Panc1 (cell line): ENCODE data around the gene TMEM62. TPM values are rescaled to one million over a fixed set of nuclear protein-coding genes. Genes with fewer than 3 reads are reported as not detected.

ENCODE experiments used
- ATAC-seq: fragments of 200-7000 bp; cut with Tn5 transposase; 2 replicates; pipeline ENCODE4 v1.9.1; 2020; ENCODE audit warnings: mild to moderate bottlenecking, moderate library complexity
- BruUV-seq: library from RNA; stranded (reverse); fragments of 400-500 nt; replicated peaks from 2 replicates; lab custom pipeline; 2021; lab: Mats Ljungman, UMichigan
- CTCF ChIA-PET: fragments of 300-600 bp; sonication (Branson Sonifier 250); formaldehyde crosslinking; loops from one replicate; lab custom pipeline; 2022; ENCODE audit warnings: antibody characterized with exemption; lab: Charles Lee
- POLR2A ChIA-PET: fragments of 300-600 bp; sonication (Branson Sonifier 250); formaldehyde crosslinking; loops from one replicate; lab custom pipeline; 2022; ENCODE audit warnings: antibody characterized with exemption; lab: Charles Lee
- DNase-seq: peaks from one replicate; pipeline ENCODE4 v3.0.0-alpha.2; 2010; ENCODE audit warnings: low read depth, low spot score
- H3K27ac ChIP-seq: 2 replicates; pipeline ENCODE4 v1.5.1; 2011; ENCODE audit warnings: mild to moderate bottlenecking, low read length, inconsistent platforms
- H3K27me3 ChIP-seq: fragments of 200-500 bp; sonication (Bioruptor generic); 2 replicates; pipeline ENCODE4 v1.6.0; 2014; ENCODE audit warnings: low read length, inconsistent platforms; ENCODE audit not compliant: control insufficient read depth, insufficient read depth
- H3K36me3 ChIP-seq: fragments of 200-500 bp; sonication (Bioruptor generic); 2 replicates; pipeline ENCODE4 v1.5.1; 2014; ENCODE audit warnings: inconsistent platforms, mild to moderate bottlenecking, low read length, moderate library complexity; ENCODE audit not compliant: control insufficient read depth, insufficient read depth
- H3K4me1 ChIP-seq: 2 replicates; pipeline ENCODE4 v1.5.1; 2011; ENCODE audit warnings: inconsistent platforms, mild to moderate bottlenecking, low read length, moderate library complexity; ENCODE audit not compliant: control insufficient read depth, insufficient read depth
- H3K4me3 ChIP-seq, 2 experiments: 2 replicates each; pipeline ENCODE4 v1.5.1; 2011 to 2012; ENCODE audit warnings: low read depth in 2 of 2, low read length in 2 of 2, mild to moderate bottlenecking in 2 of 2, inconsistent platforms in 1 of 2, moderate library complexity in 1 of 2
- H3K9me3 ChIP-seq: fragments of 200-500 bp; sonication (Bioruptor generic); 2 replicates; pipeline ENCODE4 v1.5.1; 2014; ENCODE audit warnings: low read depth, mild to moderate bottlenecking, inconsistent platforms, low read length, moderate library complexity; ENCODE audit not compliant: control insufficient read depth, insufficient read depth
- CTCF ChIP-seq: fragments of 450-650 bp; IDR thresholded peaks from 2 replicates; pipeline ENCODE4 v1.5.1; 2017; ENCODE audit warnings: mild to moderate bottlenecking
- POLR2AphosphoS5 ChIP-seq: IDR thresholded peaks from 2 replicates; pipeline ENCODE4 v1.6.1; 2012; ENCODE audit warnings: mild to moderate bottlenecking, low read depth, low read length, moderate library complexity
- SIN3A ChIP-seq: IDR thresholded peaks from 2 replicates; pipeline ENCODE4 v1.6.1; 2012; ENCODE audit warnings: low read depth, mild to moderate bottlenecking, low read length, moderate library complexity, borderline replicate concordance; ENCODE audit not compliant: insufficient read depth
- TCF7L2 ChIP-seq: IDR thresholded peaks from 2 replicates; pipeline ENCODE4 v1.6.1; 2011; ENCODE audit warnings: mild to moderate bottlenecking, low read depth, low read length, inconsistent platforms
- in situ Hi-C: cut with HindIII; loops from 2 replicates; pipeline ENCODE4 v1.10.0; 2016; ENCODE audit warnings: low sequenced_read_pairs, low pct_unique_long_range_greater_than_20kb
- intact Hi-C: fragments of 100-400 bp; cut with micrococcal nuclease; formaldehyde crosslinking; loops from one replicate; pipeline ENCODE4 v1.10.0; 2022; ENCODE audit not compliant: unreplicated experiment
- total RNA-seq: library from RNA; stranded (reverse); gene quantifications from one replicate; pipeline ENCODE4 v1.2.1, GENCODE V29; 2021; ENCODE audit not compliant: unreplicated experiment
- TF ChIP-seq, protein P1 (sequence below), 2 experiments: IDR thresholded peaks; 2 replicates each; pipeline ENCODE4 v1.6.1; 2011 to 2012; ENCODE audit warnings: low read depth in 2 of 2, control low read depth in 1 of 2, low read length in 1 of 2, mild to moderate bottlenecking in 1 of 2, moderate library complexity in 1 of 2; ENCODE audit not compliant: insufficient read depth in 1 of 2

Gene TMEM62
- total RNA-seq, 1 experiment from 2014 or later = 20.4 TPM

GRCh38 chr15:43118829-43119228 is 14.6 kb upstream of the TMEM62 start:
- Histone ChIP-seq H3K4me1 (no peaks in the 10 kb centered on the region), H3K4me3 (no peak overlapping the region), H3K9me3 (no peaks in the 10 kb centered on the region), H3K27me3 (no peaks in the 10 kb centered on the region; the same call in 1 of the 2 replicates), H3K36me3 (no peaks in the 10 kb centered on the region), H3K27ac (no peak overlapping the region)
- no TSS peak for BruUV-seq
- ChIA-PET CTCF (no interaction called here), POLR2A (no interaction called here)
- no peak for TF ChIP-seq SIN3A
- TF ChIP-seq CTCF = no peak
- TF ChIP-seq, protein P1, sequence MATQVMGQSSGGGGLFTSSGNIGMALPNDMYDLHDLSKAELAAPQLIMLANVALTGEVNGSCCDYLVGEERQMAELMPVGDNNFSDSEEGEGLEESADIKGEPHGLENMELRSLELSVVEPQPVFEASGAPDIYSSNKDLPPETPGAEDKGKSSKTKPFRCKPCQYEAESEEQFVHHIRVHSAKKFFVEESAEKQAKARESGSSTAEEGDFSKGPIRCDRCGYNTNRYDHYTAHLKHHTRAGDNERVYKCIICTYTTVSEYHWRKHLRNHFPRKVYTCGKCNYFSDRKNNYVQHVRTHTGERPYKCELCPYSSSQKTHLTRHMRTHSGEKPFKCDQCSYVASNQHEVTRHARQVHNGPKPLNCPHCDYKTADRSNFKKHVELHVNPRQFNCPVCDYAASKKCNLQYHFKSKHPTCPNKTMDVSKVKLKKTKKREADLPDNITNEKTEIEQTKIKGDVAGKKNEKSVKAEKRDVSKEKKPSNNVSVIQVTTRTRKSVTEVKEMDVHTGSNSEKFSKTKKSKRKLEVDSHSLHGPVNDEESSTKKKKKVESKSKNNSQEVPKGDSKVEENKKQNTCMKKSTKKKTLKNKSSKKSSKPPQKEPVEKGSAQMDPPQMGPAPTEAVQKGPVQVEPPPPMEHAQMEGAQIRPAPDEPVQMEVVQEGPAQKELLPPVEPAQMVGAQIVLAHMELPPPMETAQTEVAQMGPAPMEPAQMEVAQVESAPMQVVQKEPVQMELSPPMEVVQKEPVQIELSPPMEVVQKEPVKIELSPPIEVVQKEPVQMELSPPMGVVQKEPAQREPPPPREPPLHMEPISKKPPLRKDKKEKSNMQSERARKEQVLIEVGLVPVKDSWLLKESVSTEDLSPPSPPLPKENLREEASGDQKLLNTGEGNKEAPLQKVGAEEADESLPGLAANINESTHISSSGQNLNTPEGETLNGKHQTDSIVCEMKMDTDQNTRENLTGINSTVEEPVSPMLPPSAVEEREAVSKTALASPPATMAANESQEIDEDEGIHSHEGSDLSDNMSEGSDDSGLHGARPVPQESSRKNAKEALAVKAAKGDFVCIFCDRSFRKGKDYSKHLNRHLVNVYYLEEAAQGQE (IDR thresholded peaks at IDR 0.05; ENCODE audit: insufficient read depth in 1 of 2, low read depth in 2 of 2, low read length in 1 of 2) = no peak
- TF ChIP-seq TCF7L2 = no peak
- no peak for TF ChIP-seq POLR2AphosphoS5
- no peak for DNase-seq
- intact Hi-C loops = no loop called here
- no peak for ATAC-seq
- in situ Hi-C loops = no loop called here

DNA sequence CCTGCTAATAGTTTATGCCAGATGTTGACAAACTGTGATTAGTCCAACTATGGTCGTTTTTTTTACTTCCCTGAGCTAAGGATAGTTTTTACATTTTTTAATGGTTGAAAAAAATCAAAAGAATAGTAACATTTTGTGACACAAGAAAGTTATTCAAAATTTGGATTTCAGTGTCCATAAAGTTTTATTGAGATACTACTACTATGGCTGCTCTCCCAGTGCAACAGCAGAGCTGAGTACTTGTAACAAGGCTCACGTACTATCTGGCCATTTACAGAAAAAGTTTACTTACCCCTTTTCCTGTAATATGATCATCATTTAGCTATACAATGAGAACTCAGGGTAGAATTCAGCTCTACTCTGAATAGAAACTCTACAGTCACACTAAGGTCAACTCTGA is 11.5 kb upstream of the TMEM62 start:
- Histone ChIP-seq H3K36me3 (no peaks in the 10 kb centered on the region), H3K27me3 (no peaks in the 10 kb centered on the region; the same call in 1 of the 2 replicates), H3K4me1 (no peaks in the 10 kb centered on the region), H3K9me3 (no peaks in the 10 kb centered on the region), H3K27ac (no peak overlapping the region), H3K4me3 (no peak overlapping the region)
- ATAC-seq (no peak), DNase-seq (no peak)
- intact Hi-C loops (no loop called here), in situ Hi-C loops (no loop called here)
- POLR2A ChIA-PET = no interaction called here
- TF ChIP-seq, protein P1 (IDR thresholded peaks at IDR 0.05; ENCODE audit: insufficient read depth in 1 of 2, low read depth in 2 of 2, low read length in 1 of 2) = no peak
- TF ChIP-seq SIN3A (no peak), POLR2AphosphoS5 (no peak), TCF7L2 (no peak), CTCF (no peak)
- no TSS peak for BruUV-seq
- CTCF ChIA-PET = no interaction called here
